Endothelial cell of umbilical vein (primary cell): ENCODE data around the gene MB21D2. TPM values are rescaled to one million over a fixed set of nuclear protein-coding genes. Genes with fewer than 3 reads are reported as not detected.

ENCODE experiments used
- BruUV-seq: library from RNA; stranded (reverse); fragments of 400-500 nt; replicated peaks from 2 replicates; lab custom pipeline; 2021; lab: Mats Ljungman, UMichigan
- CTCF ChIA-PET: fragments of 300-600, 350-600 bp; sonication (Branson Sonifier 250); formaldehyde crosslinking; loops from one replicate; lab custom pipeline; 2021; ENCODE audit warnings: antibody characterized with exemption, inconsistent platforms; lab: Charles Lee
- POLR2A ChIA-PET: fragments of 300-600, 350-600 bp; sonication (Branson Sonifier 250); formaldehyde crosslinking; loops from one replicate; lab custom pipeline; 2021; ENCODE audit warnings: antibody characterized with exemption, inconsistent platforms; lab: Charles Lee
- DNase-seq: peaks from one replicate; pipeline ENCODE4 v3.0.0-alpha.2; 2011; ENCODE audit warnings: low read depth, low spot score
- FAIRE-seq: peaks from 2 replicates; lab custom pipeline; 2011; peaks lifted over from hg19 to GRCh38; lab: Jason Lieb, UNC
- H2AFZ ChIP-seq: 2 replicates; pipeline ENCODE4 v1.6.0; 2012; ENCODE audit warnings: low read depth, low read length, control low read depth, inconsistent platforms
- H3K27ac ChIP-seq: 2 replicates; pipeline ENCODE4 v1.5.1; 2011; ENCODE audit warnings: low read depth, mild to moderate bottlenecking, control low read depth, low read length, moderate library complexity; ENCODE audit not compliant: insufficient read depth
- H3K27me3 ChIP-seq, 2 experiments: 2 replicates each; pipeline versions ENCODE4 v1.6.0 to v1.6.1; 2011; ENCODE audit warnings: low read length in 2 of 2, mixed read lengths in 1 of 2; ENCODE audit not compliant: control insufficient read depth in 2 of 2, insufficient read depth in 2 of 2
- H3K36me3 ChIP-seq, 2 experiments: 2 replicates in 1 of 2; 3 replicates in 1 of 2; pipeline ENCODE4 v1.5.1; 2011; ENCODE audit warnings: low read length in 2 of 2, mild to moderate bottlenecking in 1 of 2, moderate library complexity in 1 of 2; ENCODE audit not compliant: control insufficient read depth in 2 of 2, insufficient read depth in 2 of 2; ENCODE audit errors: extremely low read depth in 1 of 2
- H3K4me1 ChIP-seq: 3 replicates; pipeline ENCODE4 v1.5.1; 2011; ENCODE audit warnings: mild to moderate bottlenecking, low read length; ENCODE audit not compliant: control insufficient read depth, insufficient read depth; ENCODE audit errors: extremely low read depth
- H3K4me2 ChIP-seq: 2 replicates; pipeline ENCODE4 v1.6.1; 2011; ENCODE audit warnings: low read length, control low read depth, mixed read lengths; ENCODE audit not compliant: insufficient read depth
- H3K4me3 ChIP-seq, 3 experiments: fragments of 200-600 bp in 1 of 3; sonication (generic), shearing (Covaris generic) in 1 of 3; replicated peaks in 1 of 3; 2 replicates each; pipeline ENCODE4 v1.5.1; 2011 to 2016; ENCODE audit warnings: control low read depth in 3 of 3, low read length in 3 of 3, mild to moderate bottlenecking in 2 of 3, inconsistent platforms in 1 of 3, low read depth in 1 of 3, moderate library complexity in 1 of 3; ENCODE audit not compliant: insufficient read depth in 1 of 3
- H3K79me2 ChIP-seq: 2 replicates; pipeline ENCODE4 v1.6.0; 2012; ENCODE audit warnings: low read length, inconsistent platforms; ENCODE audit not compliant: control insufficient read depth, insufficient read depth
- H3K9ac ChIP-seq: replicated peaks from 2 replicates; pipeline ENCODE3; 2011; ENCODE audit warnings: low read length, control low read depth; ENCODE audit not compliant: insufficient read depth; ENCODE audit errors: extremely low read depth
- H3K9me1 ChIP-seq: replicated peaks from 3 replicates; pipeline ENCODE4 v1.6.0; 2011; ENCODE audit warnings: mild to moderate bottlenecking, low read length; ENCODE audit not compliant: control insufficient read depth, insufficient read depth; ENCODE audit errors: extremely low read depth
- H3K9me3 ChIP-seq: replicated peaks from 2 replicates; pipeline ENCODE4 v1.5.1; 2012; ENCODE audit warnings: low read length, inconsistent platforms; ENCODE audit not compliant: control insufficient read depth, insufficient read depth
- H4K20me1 ChIP-seq: replicated peaks from 2 replicates; pipeline ENCODE3; 2011; ENCODE audit warnings: mild to moderate bottlenecking, low read length; ENCODE audit not compliant: control insufficient read depth, insufficient read depth; ENCODE audit errors: extremely low read depth
- CTCF ChIP-seq, 2 donors: IDR thresholded peaks; 1 replicate in 1 of 2; 2 replicates in 1 of 2; pipeline ENCODE4 v1.5.1; 2011; ENCODE audit warnings: low read length in 2 of 2, mild to moderate bottlenecking in 2 of 2, moderate library complexity in 2 of 2, control low read depth in 1 of 2, inconsistent platforms in 1 of 2, low read depth in 1 of 2; ENCODE audit not compliant: insufficient read depth in 1 of 2; ENCODE audit errors: extremely low read depth in 1 of 2
- EZH2 ChIP-seq: IDR thresholded peaks from 2 replicates; pipeline ENCODE4 v1.6.1; 2012; ENCODE audit warnings: borderline replicate concordance, low read depth, mild to moderate bottlenecking, moderate library complexity, low read length, inconsistent platforms; ENCODE audit not compliant: severe bottlenecking
- MAX ChIP-seq: IDR thresholded peaks from 2 replicates; pipeline ENCODE4 v1.6.1; 2011; ENCODE audit not compliant: insufficient read depth, insufficient read length
- POLR2AphosphoS5 ChIP-seq: IDR thresholded peaks from 2 replicates; pipeline ENCODE4 v1.6.1; 2012; ENCODE audit warnings: low read depth, mild to moderate bottlenecking, control low read depth, low read length, moderate library complexity; ENCODE audit not compliant: insufficient read depth
- dilution Hi-C: fragments of 300-500 bp; cut with MboI; formaldehyde crosslinking; loops from one replicate; pipeline ENCODE4 v1.15.0; 2019; ENCODE audit warnings: low sequenced_read_pairs; ENCODE audit not compliant: extremely low pct_ligation_motif_present
- intact Hi-C: fragments of 100-400 bp; cut with micrococcal nuclease; formaldehyde crosslinking; loops from one replicate; pipeline ENCODE4 v1.10.0; 2022
- polyA plus RNA-seq, 4 experiments: library from polyadenylated mRNA; depleted of rRNA in 3 of 4; stranded (reverse) in 3 of 4; unstranded in 1 of 4; fragments of >200 nt; gene quantifications; 2 replicates each; pipeline versions ENCODE4 v1.2.1 to v1.2.3, GENCODE V29; 2011 to 2012; ENCODE audit warnings: missing spikeins in 1 of 4
- total RNA-seq: library from RNA; stranded (reverse); gene quantifications from 2 replicates; pipeline ENCODE4 v1.2.3, GENCODE V29; 2021

MB21D2 gene
- total and polyA plus RNA-seq, 2 donors (not counting 3 experiments of a cell fraction or from before 2014, with no cell fraction given), result 6.7 to 7.4 TPM

GRCh38 chr3:192821161-192821560 lies 96.5 kb downstream of the MB21D2 start:
- Histone ChIP-seq H3K4me3 (no peak overlapping the region), H3K79me2 (no peaks in the 10 kb centered on the region), H3K36me3 (no peaks in the 10 kb centered on the region), H4K20me1 (no peaks in the 10 kb centered on the region), H3K9me1 (no peaks in the 10 kb centered on the region), H3K4me1 (peaks cover 35% of the 10 kb centered on the region), H3K4me2 (no peak overlapping the region), H3K27me3 (no peaks in the 10 kb centered on the region), H3K9me3 (no peaks in the 10 kb centered on the region), H3K9ac (no peak overlapping the region), H2AFZ (no peak overlapping the region), H3K27ac (no peak overlapping the region)
- ChIA-PET CTCF (interaction anchor here (1.6 to 5.8 kb wide), 2 partner anchors 95 to 220 kb away, joined by 4 to 76 read pairs; partner anchors contain the start of gene MB21D2), POLR2A (interaction anchor here (0.7 to 0.9 kb wide), 2 partner anchors 14 to 96 kb away, joined by 3 read pairs; partner anchors contain the start of gene MB21D2)
- dilution Hi-C loops, result no loop called here
- FAIRE-seq (no peak), DNase-seq (no peak)
- TF ChIP-seq CTCF (IDR thresholded peaks at IDR 0.05; ENCODE audit: extremely low read depth in 1 of 2, insufficient read depth in 1 of 2, low read depth in 1 of 2, low read length in 2 of 2) (no peak), POLR2AphosphoS5 (no peak)
- BruUV-seq, result no TSS peak
- intact Hi-C loops, result no loop called here

GRCh38 chr3:192820161-192820560 lies 97.5 kb downstream of the MB21D2 start:
- CTCF ChIA-PET, result interaction anchor here (0.9 to 10.8 kb wide), 4 partner anchors 68 to 750 kb away, joined by 3 to 273 read pairs (median 132); partner anchors contain the start of gene MB21D2
- BruUV-seq, result no TSS peak
- H3K27ac ChIP-seq, result no peak overlapping the region
- H3K4me2 ChIP-seq, result no peak overlapping the region
- no peak for TF ChIP-seq POLR2AphosphoS5
- TF ChIP-seq MAX, result no peak
- no peak for TF ChIP-seq EZH2
- dilution Hi-C loops (no loop called here), intact Hi-C loops (no loop called here)
- no peak overlapping the region for H2AFZ ChIP-seq
- no peaks in the 10 kb centered on the region for H3K79me2 ChIP-seq
- no peaks in the 10 kb centered on the region for H3K9me1 ChIP-seq
- no peaks in the 10 kb centered on the region for H3K36me3 ChIP-seq
- no peak overlapping the region for H3K9ac ChIP-seq
- no peak overlapping the region for H3K4me3 ChIP-seq
- POLR2A ChIA-PET, result no interaction called here
- H3K4me1 ChIP-seq, result peaks cover 29% of the 10 kb centered on the region
- FAIRE-seq (no peak), DNase-seq (no peak)
- no peaks in the 10 kb centered on the region for H3K27me3 ChIP-seq
- no peaks in the 10 kb centered on the region for H4K20me1 ChIP-seq
- no peaks in the 10 kb centered on the region for H3K9me3 ChIP-seq
